Measurements from ENCODE around the gene SCN3B.

DNA sequence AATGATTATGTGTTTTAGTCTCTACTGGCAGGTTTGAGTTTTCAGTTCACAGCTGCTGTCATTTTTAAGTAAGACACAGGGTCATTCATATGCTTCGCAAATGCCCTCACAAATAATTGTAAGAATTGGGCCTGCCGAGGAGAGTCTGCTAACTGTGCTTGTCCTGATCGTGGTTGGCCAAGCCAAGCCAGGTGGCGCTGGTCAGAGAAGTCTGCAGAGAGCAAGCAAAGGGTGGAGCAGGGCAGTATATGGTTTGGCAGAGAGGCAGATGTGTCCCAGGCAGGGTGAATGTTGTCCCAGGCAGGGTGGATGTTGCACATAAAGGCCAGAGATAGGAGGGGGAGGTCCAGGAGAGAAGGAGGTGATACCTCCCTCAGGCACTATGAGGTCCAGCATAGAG is 52.7 kb downstream of the SCN3B start:
- TF ChIP-seq, protein P1, sequence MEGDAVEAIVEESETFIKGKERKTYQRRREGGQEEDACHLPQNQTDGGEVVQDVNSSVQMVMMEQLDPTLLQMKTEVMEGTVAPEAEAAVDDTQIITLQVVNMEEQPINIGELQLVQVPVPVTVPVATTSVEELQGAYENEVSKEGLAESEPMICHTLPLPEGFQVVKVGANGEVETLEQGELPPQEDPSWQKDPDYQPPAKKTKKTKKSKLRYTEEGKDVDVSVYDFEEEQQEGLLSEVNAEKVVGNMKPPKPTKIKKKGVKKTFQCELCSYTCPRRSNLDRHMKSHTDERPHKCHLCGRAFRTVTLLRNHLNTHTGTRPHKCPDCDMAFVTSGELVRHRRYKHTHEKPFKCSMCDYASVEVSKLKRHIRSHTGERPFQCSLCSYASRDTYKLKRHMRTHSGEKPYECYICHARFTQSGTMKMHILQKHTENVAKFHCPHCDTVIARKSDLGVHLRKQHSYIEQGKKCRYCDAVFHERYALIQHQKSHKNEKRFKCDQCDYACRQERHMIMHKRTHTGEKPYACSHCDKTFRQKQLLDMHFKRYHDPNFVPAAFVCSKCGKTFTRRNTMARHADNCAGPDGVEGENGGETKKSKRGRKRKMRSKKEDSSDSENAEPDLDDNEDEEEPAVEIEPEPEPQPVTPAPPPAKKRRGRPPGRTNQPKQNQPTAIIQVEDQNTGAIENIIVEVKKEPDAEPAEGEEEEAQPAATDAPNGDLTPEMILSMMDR (IDR thresholded peaks at IDR 0.05): no peak
- no peak for TF ChIP-seq POLR2A (IDR thresholded peaks at IDR 0.05)

Measured in vagina (tissue), 2 donors.